Measurements from ENCODE around the gene ABCB8.

DNA sequence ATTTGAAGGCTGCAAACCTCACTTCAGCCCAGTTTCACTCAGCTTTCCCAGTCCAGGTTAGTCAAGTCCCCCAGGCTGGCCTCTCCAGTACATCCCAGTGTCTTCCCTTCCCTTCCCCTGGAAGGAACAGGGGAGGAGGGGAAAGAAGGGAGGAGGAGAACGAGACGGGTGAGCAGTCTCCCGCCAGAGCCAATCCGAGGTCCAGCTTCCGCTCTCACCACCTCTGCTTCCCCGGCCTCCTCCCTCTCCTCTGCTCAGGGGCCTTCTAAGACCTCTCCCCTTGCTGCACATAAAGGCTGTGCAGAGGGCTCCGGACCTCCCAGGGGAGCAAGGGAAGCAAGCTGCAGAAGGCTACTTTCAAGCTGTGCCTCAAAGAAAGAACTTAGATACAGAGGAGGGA lies 8.0 kb upstream of the ABCB8 start:
- TF ChIP-seq, protein P1, sequence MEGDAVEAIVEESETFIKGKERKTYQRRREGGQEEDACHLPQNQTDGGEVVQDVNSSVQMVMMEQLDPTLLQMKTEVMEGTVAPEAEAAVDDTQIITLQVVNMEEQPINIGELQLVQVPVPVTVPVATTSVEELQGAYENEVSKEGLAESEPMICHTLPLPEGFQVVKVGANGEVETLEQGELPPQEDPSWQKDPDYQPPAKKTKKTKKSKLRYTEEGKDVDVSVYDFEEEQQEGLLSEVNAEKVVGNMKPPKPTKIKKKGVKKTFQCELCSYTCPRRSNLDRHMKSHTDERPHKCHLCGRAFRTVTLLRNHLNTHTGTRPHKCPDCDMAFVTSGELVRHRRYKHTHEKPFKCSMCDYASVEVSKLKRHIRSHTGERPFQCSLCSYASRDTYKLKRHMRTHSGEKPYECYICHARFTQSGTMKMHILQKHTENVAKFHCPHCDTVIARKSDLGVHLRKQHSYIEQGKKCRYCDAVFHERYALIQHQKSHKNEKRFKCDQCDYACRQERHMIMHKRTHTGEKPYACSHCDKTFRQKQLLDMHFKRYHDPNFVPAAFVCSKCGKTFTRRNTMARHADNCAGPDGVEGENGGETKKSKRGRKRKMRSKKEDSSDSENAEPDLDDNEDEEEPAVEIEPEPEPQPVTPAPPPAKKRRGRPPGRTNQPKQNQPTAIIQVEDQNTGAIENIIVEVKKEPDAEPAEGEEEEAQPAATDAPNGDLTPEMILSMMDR (IDR thresholded peaks at IDR 0.05) = no peak
- TF ChIP-seq POLR2A (IDR thresholded peaks at IDR 0.05) = no peak
